Measurements from ENCODE around the gene RCHY1. TPM values are rescaled to one million over a fixed set of nuclear protein-coding genes. Genes with fewer than 3 reads are reported as not detected.
A peak's percentile ranks its signal among the peaks of the same experiment; 100 is the strongest.

The RCHY1 gene
- total RNA-seq, 2 donors from 2014 or later: 29.3 to 35.1 TPM

- Mint-ChIP-seq H3K4me3 (no peak overlapping the region), H3K36me3 (ENCODE audit: low read depth) (peaks cover 97% of the 10 kb centered on the region), H3K27me3 (no peaks in the 10 kb centered on the region), H3K4me1 (peaks cover 33% of the 10 kb centered on the region), H3K27ac (no peak overlapping the region), H3K9me3 (peaks cover 3% of the 10 kb centered on the region)
- ATAC-seq (replicated peaks): no peak
Measured at GRCh38 chr4:75499900-75500299, 14.3 kb downstream of the RCHY1 start.

DNA sequence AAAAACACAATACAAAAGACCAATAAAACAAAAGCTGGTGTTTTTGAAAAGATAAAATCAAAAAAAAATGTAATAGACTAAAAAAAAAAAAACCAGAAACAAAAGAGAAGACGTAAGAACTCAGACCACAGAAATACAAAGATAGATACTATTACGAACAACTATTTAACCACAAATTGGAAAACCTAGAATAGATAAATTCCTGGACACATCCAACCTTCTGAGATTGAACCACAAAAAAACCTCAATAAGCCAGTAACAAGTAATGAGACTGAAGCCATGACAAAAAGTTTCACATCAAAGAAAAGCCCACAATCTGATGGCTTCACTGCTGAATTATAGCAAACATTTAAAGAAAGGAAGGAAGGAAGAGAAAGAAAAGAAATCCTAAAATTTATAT lies 16.2 kb downstream of the RCHY1 start:
- peaks cover 3% of the 10 kb centered on the region for H3K9me3 Mint-ChIP-seq
- ATAC-seq (replicated peaks): no peak
- no peaks in the 10 kb centered on the region for H3K27me3 Mint-ChIP-seq
- peaks cover 33% of the 10 kb centered on the region for H3K4me1 Mint-ChIP-seq
- no peak overlapping the region for H3K4me3 Mint-ChIP-seq
- peak overlapping the region; percentile 10 for H3K27ac Mint-ChIP-seq
- H3K36me3 Mint-ChIP-seq (ENCODE audit: low read depth): peaks cover 94% of the 10 kb centered on the region

GRCh38 chr4:75497133-75497532 lies 17.1 kb downstream of the RCHY1 start:
- no peaks in the 10 kb centered on the region for H3K27me3 Mint-ChIP-seq
- no peak for ATAC-seq (replicated peaks)
- peak overlapping the region; percentile 10 for H3K27ac Mint-ChIP-seq
- H3K4me3 Mint-ChIP-seq: no peak overlapping the region
- peaks cover 94% of the 10 kb centered on the region for H3K36me3 Mint-ChIP-seq (ENCODE audit: low read depth)
- peaks cover 3% of the 10 kb centered on the region for H3K9me3 Mint-ChIP-seq
- H3K4me1 Mint-ChIP-seq: peaks cover 33% of the 10 kb centered on the region

DNA sequence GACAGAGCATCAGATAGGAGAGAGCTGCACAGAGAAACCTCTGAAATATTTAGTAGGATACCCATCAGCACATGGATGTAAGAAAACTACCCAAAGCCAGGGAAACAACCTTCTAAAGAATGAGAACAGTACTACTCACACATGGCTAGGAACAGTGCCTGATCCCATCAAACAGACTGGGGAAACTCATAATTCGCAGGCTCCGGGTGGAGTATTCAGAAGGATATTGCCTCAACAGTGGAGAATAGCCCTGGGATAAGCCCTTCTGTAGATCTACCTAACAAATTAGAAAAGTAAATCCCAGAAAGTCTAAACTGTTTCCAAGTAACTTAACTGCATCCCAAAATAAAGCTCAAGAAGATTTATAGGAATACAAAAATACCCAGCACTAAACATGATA lies 17.8 kb downstream of the RCHY1 start:
- no peaks in the 10 kb centered on the region for H3K27me3 Mint-ChIP-seq
- peaks cover 94% of the 10 kb centered on the region for H3K36me3 Mint-ChIP-seq (ENCODE audit: low read depth)
- peaks cover 33% of the 10 kb centered on the region for H3K4me1 Mint-ChIP-seq
- no peak for ATAC-seq (replicated peaks)
- peak overlapping the region; percentile 10 for H3K27ac Mint-ChIP-seq
- peaks cover 3% of the 10 kb centered on the region for H3K9me3 Mint-ChIP-seq
- H3K4me3 Mint-ChIP-seq: no peak overlapping the region

DNA sequence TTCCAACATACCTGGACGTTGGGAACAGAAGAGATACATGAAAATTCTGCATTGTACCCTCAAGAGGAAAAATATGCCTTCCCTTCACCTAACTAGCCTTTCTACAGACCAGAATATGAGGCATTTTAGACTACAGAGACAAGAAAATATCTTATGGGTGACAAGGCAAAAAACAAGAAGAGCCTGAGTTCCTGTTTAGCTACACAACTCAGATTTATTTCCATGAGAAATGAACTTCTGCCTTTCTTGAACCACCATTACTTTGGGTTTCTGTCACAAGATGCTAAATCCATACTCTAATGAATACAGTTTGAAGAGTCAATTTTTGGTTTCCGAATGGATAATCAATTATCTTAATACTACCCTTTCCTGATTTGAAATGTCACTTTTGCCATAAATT lies 18.7 kb downstream of the RCHY1 start:
- no peak for ATAC-seq (replicated peaks)
- peak overlapping the region; percentile 10 for H3K27ac Mint-ChIP-seq
- peaks cover 33% of the 10 kb centered on the region for H3K4me1 Mint-ChIP-seq
- no peaks in the 10 kb centered on the region for H3K27me3 Mint-ChIP-seq
- no peak overlapping the region for H3K4me3 Mint-ChIP-seq
- H3K9me3 Mint-ChIP-seq: peaks cover 3% of the 10 kb centered on the region
- H3K36me3 Mint-ChIP-seq (ENCODE audit: low read depth): peaks cover 97% of the 10 kb centered on the region

DNA sequence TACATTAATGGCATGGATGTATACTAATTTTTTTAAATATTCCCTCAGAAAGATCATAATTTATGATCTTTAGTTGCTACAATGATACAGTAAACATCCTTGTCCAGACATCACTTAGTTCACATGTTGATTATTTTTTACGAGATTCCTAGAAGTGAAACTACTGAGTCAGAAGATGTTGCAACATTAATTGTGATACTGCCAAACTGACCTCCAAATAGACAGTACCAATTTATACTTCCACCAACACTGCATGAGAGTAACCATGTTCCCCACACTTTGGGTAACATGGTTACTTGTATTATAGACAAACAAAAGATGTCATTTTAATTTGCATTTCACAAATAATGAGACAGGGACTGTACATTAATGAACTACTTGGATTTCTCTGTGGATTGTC lies 19.6 kb downstream of the RCHY1 start:
- Mint-ChIP-seq H3K9me3 (peaks cover 3% of the 10 kb centered on the region), H3K27ac (no peak overlapping the region), H3K27me3 (no peaks in the 10 kb centered on the region), H3K36me3 (ENCODE audit: low read depth) (peaks cover 97% of the 10 kb centered on the region), H3K4me1 (peaks cover 32% of the 10 kb centered on the region), H3K4me3 (no peak overlapping the region)
- ATAC-seq (replicated peaks): peak; percentile 40

GRCh38 chr4:75490155-75490554 lies 24.0 kb downstream of the RCHY1 start:
- H3K27me3 Mint-ChIP-seq: no peaks in the 10 kb centered on the region
- no peak for ATAC-seq (replicated peaks)

GRCh38 chr4:75484190-75484589 lies 30.0 kb downstream of the RCHY1 start:
- Mint-ChIP-seq H3K27me3 (no peaks in the 10 kb centered on the region), H3K9me3 (no peaks in the 10 kb centered on the region), H3K27ac (no peak overlapping the region), H3K4me3 (no peak overlapping the region), H3K4me1 (no peaks in the 10 kb centered on the region), H3K36me3 (ENCODE audit: low read depth) (peaks cover 89% of the 10 kb centered on the region)
- ATAC-seq (replicated peaks): no peak

More at GRCh38 chr4:75490155-75490554, 24.0 kb downstream of the RCHY1 start:
- Mint-ChIP-seq H3K4me1 (no peaks in the 10 kb centered on the region), H3K9me3 (no peaks in the 10 kb centered on the region), H3K27ac (no peak overlapping the region), H3K4me3 (no peak overlapping the region), H3K36me3 (ENCODE audit: low read depth) (peaks cover 87% of the 10 kb centered on the region)

GRCh38 chr4:75477201-75477600 lies 37.0 kb downstream of the RCHY1 start:
- Mint-ChIP-seq H3K9me3 (no peaks in the 10 kb centered on the region), H3K27me3 (no peaks in the 10 kb centered on the region), H3K36me3 (ENCODE audit: low read depth) (peaks cover 87% of the 10 kb centered on the region)

DNA sequence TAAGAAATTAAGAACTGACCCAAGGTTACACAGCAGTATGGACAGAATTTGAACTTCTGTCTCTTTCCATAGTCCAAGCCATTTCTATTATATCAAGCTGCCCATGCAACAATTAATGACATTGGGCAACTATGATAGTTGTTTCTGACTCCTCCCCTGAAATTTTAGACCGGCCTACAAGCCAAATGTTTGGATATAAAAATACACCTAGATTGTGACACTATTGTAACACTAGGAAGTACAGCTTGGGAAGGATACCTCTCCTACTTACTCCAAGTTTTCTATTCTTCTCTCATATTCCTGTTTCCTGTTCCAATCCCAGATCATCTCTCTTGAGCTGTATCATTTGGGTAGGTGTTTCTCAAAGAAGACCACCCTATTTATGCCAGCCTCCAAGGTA lies 43.5 kb downstream of the RCHY1 start:
- Mint-ChIP-seq H3K36me3 (ENCODE audit: low read depth) (peaks cover 26% of the 10 kb centered on the region), H3K4me3 (no peak overlapping the region), H3K9me3 (no peaks in the 10 kb centered on the region), H3K27ac (no peak overlapping the region), H3K27me3 (no peaks in the 10 kb centered on the region), H3K4me1 (no peaks in the 10 kb centered on the region)
- ATAC-seq (replicated peaks): no peak

More at GRCh38 chr4:75477201-75477600, 37.0 kb downstream of the RCHY1 start:
- Mint-ChIP-seq H3K4me1 (no peaks in the 10 kb centered on the region), H3K4me3 (no peak overlapping the region), H3K27ac (no peak overlapping the region)
- no peak for ATAC-seq (replicated peaks)

DNA sequence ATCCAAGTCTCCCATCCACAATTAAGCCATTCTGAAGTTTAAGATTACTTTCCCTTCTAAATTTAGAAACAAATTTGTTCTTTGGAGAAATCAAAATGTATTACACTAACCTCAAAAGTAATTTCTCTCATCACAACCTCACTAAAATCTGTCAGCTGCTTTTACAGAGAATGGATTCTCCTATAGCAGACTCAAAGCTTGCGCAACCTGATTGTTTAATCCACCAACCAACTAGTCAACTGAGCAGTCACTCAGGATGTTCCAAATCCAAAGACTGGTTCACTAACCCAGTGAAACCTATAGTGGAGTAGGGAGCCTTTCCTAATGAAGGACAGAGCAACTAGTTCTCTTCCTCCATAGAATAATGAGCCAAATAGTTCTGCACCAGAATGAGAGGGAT lies 44.3 kb downstream of the RCHY1 start:
- no peaks in the 10 kb centered on the region for H3K9me3 Mint-ChIP-seq
- H3K4me1 Mint-ChIP-seq: no peaks in the 10 kb centered on the region
- peaks cover 18% of the 10 kb centered on the region for H3K36me3 Mint-ChIP-seq (ENCODE audit: low read depth)
- H3K4me3 Mint-ChIP-seq: no peak overlapping the region
- no peaks in the 10 kb centered on the region for H3K27me3 Mint-ChIP-seq
- no peak overlapping the region for H3K27ac Mint-ChIP-seq
- no peak for ATAC-seq (replicated peaks)

GRCh38 chr4:75457365-75457764 lies 56.8 kb downstream of the RCHY1 start:
- no peak overlapping the region for H3K27ac Mint-ChIP-seq
- H3K27me3 Mint-ChIP-seq: peaks cover 4% of the 10 kb centered on the region
- no peaks in the 10 kb centered on the region for H3K9me3 Mint-ChIP-seq
- H3K4me3 Mint-ChIP-seq: no peak overlapping the region
- no peaks in the 10 kb centered on the region for H3K36me3 Mint-ChIP-seq (ENCODE audit: low read depth)
- no peak for ATAC-seq (replicated peaks)
- no peaks in the 10 kb centered on the region for H3K4me1 Mint-ChIP-seq

DNA sequence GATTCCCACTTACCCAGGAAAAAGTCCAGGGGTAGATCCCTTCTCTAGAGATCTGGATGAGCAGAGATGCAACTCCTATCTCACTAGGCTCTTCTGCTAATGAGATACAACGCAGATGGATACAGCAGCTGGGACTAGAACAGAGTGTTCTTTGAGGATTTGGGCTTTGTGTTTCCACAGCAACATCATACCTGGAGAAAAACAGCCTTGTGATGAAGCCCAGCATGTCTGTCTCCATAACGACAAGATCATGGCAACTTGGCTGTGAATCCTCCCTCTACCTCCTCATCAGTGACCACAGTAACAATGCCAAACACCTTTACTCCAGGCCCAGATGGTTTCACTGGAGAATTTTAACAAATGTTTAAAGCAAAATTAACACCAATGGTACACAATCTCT lies 80.1 kb downstream of the RCHY1 start:
- no peak overlapping the region for H3K4me3 Mint-ChIP-seq
- peaks cover 23% of the 10 kb centered on the region for H3K27me3 Mint-ChIP-seq
- no peak for ATAC-seq (replicated peaks)
- no peaks in the 10 kb centered on the region for H3K36me3 Mint-ChIP-seq (ENCODE audit: low read depth)
- H3K4me1 Mint-ChIP-seq: no peaks in the 10 kb centered on the region
- no peak overlapping the region for H3K27ac Mint-ChIP-seq
- H3K9me3 Mint-ChIP-seq: peaks cover 13% of the 10 kb centered on the region

- H3K27ac Mint-ChIP-seq: no peak overlapping the region
- H3K4me3 Mint-ChIP-seq: no peak overlapping the region
- H3K27me3 Mint-ChIP-seq: peaks cover 20% of the 10 kb centered on the region
- ATAC-seq (replicated peaks): no peak
- peaks cover 9% of the 10 kb centered on the region for H3K9me3 Mint-ChIP-seq
- no peaks in the 10 kb centered on the region for H3K4me1 Mint-ChIP-seq
- no peaks in the 10 kb centered on the region for H3K36me3 Mint-ChIP-seq (ENCODE audit: low read depth)
Measured at GRCh38 chr4:75432683-75433082, 81.5 kb downstream of the RCHY1 start.

- Mint-ChIP-seq H3K4me3 (no peak overlapping the region), H3K4me1 (no peaks in the 10 kb centered on the region), H3K27me3 (peaks cover 3% of the 10 kb centered on the region), H3K27ac (no peak overlapping the region), H3K9me3 (no peaks in the 10 kb centered on the region), H3K36me3 (ENCODE audit: low read depth) (no peaks in the 10 kb centered on the region)
- ATAC-seq (replicated peaks): no peak
Measured at GRCh38 chr4:75429208-75429607, 85.0 kb downstream of the RCHY1 start.
